H1 (cell line): ENCODE results near the gene BRD1. TPM values are rescaled to one million over a fixed set of nuclear protein-coding genes. Genes with fewer than 3 reads are reported as not detected.

Experiments
- CTCF ChIA-PET: fragments of 300-600 bp; sonication (Branson Sonifier 250); formaldehyde crosslinking; loops from one replicate; lab custom pipeline; 2021; ENCODE audit not compliant: partially characterized antibody; lab: Charles Lee
- POLR2A ChIA-PET: fragments of 300-600 bp; sonication (Branson Sonifier 250); formaldehyde crosslinking; loops from one replicate; lab custom pipeline; 2021; ENCODE audit warnings: inconsistent platforms; ENCODE audit not compliant: partially characterized antibody; lab: Charles Lee
- DNase-seq, 2 experiments: peaks; one replicate each; pipeline versions ENCODE4 v3.0.0 to v3.0.0-alpha.2; 2010 to 2022; ENCODE audit warnings: low spot score in 2 of 2, low read depth in 1 of 2, mixed read lengths in 1 of 2
- FAIRE-seq: peaks from 2 replicates; lab custom pipeline; 2011; peaks lifted over from hg19 to GRCh38; lab: Jason Lieb, UNC
- H2AFZ ChIP-seq: 2 replicates; pipeline ENCODE4 v1.8.1; 2012; ENCODE audit warnings: low read length, inconsistent platforms
- H2AK5ac ChIP-seq: 2 replicates; pipeline ENCODE4 v1.6.1; 2013; ENCODE audit warnings: low read depth, low read length
- H2BK120ac ChIP-seq: replicated peaks from 2 replicates; pipeline ENCODE3; 2013; ENCODE audit warnings: low read depth, low read length, inconsistent platforms
- H2BK12ac ChIP-seq: 2 replicates; pipeline ENCODE4 v1.6.1; 2013; ENCODE audit warnings: low read depth, low read length
- H2BK15ac ChIP-seq: 2 replicates; pipeline ENCODE4 v1.6.1; 2013; ENCODE audit warnings: low read length
- H2BK20ac ChIP-seq: 2 replicates; pipeline ENCODE4 v1.6.1; 2013; ENCODE audit warnings: low read length
- H2BK5ac ChIP-seq: 2 replicates; pipeline ENCODE4 v1.6.1; 2013; ENCODE audit warnings: low read depth, low read length
- H3K14ac ChIP-seq: 2 replicates; pipeline ENCODE4 v1.6.1; 2013; ENCODE audit warnings: inconsistent platforms; ENCODE audit not compliant: insufficient read length
- H3K18ac ChIP-seq: 2 replicates; pipeline ENCODE4 v1.6.1; 2013; ENCODE audit warnings: low read length; ENCODE audit errors: extremely low read depth
- H3K23ac ChIP-seq: 2 replicates; pipeline ENCODE4 v1.6.1; 2013; ENCODE audit warnings: inconsistent platforms; ENCODE audit not compliant: insufficient read length
- H3K23me2 ChIP-seq: 2 replicates; pipeline ENCODE4 v1.6.1; 2013; ENCODE audit warnings: low read depth, low read length
- H3K27ac ChIP-seq: 2 replicates; pipeline ENCODE4 v1.6.1; 2011; ENCODE audit warnings: low read depth, low read length, inconsistent platforms
- H3K27me3 ChIP-seq, 4 experiments: replicated peaks in 1 of 4; 1 replicate in 1 of 4; 2 replicates in 3 of 4; pipeline versions ENCODE4 v1.6.1 to v1.8.1; 2011 to 2013; ENCODE audit warnings: low read length in 3 of 4, mild to moderate bottlenecking in 3 of 4, inconsistent platforms in 2 of 4, mixed read lengths in 2 of 4, moderate library complexity in 1 of 4; ENCODE audit not compliant: control insufficient read depth in 3 of 4, insufficient read depth in 3 of 4; ENCODE audit errors: extremely low read depth in 1 of 4
- H3K36me3 ChIP-seq, 4 experiments: 2 replicates each; pipeline versions ENCODE4 v1.6.1 to v1.8.1; 2011 to 2013; ENCODE audit warnings: mild to moderate bottlenecking in 4 of 4, low read length in 3 of 4, moderate library complexity in 2 of 4, control low read depth in 1 of 4, inconsistent platforms in 1 of 4; ENCODE audit not compliant: insufficient read depth in 4 of 4, control insufficient read depth in 2 of 4
- H3K4ac ChIP-seq: replicated peaks from 2 replicates; pipeline ENCODE3; 2013; ENCODE audit warnings: low read length, low read depth, mixed read lengths, inconsistent platforms; ENCODE audit not compliant: insufficient read length
- H3K4me1 ChIP-seq, 4 experiments: replicated peaks in 1 of 4; 1 replicate in 1 of 4; 2 replicates in 3 of 4; pipeline versions ENCODE4 v1.6.1 to v1.8.1; 2011 to 2013; ENCODE audit warnings: low read length in 3 of 4, inconsistent platforms in 2 of 4, mixed read lengths in 1 of 4; ENCODE audit not compliant: insufficient read depth in 4 of 4, control insufficient read depth in 3 of 4
- H3K4me2 ChIP-seq, 2 experiments: 2 replicates each; pipeline versions ENCODE4 v1.6.1 to v1.8.1; 2011 to 2013; ENCODE audit warnings: low read depth in 2 of 2, low read length in 2 of 2, control low read depth in 1 of 2, inconsistent platforms in 1 of 2, mild to moderate bottlenecking in 1 of 2; ENCODE audit not compliant: insufficient read depth in 1 of 2
- H3K4me3 ChIP-seq, 4 experiments: fragments of 200-600, 300-600 bp in 1 of 4; sonication (generic), shearing (Covaris generic), sonication (Bioruptor Twin) in 1 of 4; 2 replicates each; pipeline versions ENCODE4 v1.5.1 to v1.8.1; 2011 to 2016; ENCODE audit warnings: low read length in 4 of 4, low read depth in 3 of 4, control low read depth in 2 of 4, inconsistent platforms in 2 of 4, mild to moderate bottlenecking in 2 of 4, mixed read lengths in 1 of 4, moderate library complexity in 1 of 4; ENCODE audit not compliant: insufficient read depth in 2 of 4; ENCODE audit errors: extremely low read depth in 1 of 4
- H3K56ac ChIP-seq: replicated peaks from 2 replicates; pipeline ENCODE3; 2013; ENCODE audit warnings: low read depth, mild to moderate bottlenecking, mixed read lengths, low read length, inconsistent platforms; ENCODE audit not compliant: insufficient read length
- H3K79me1 ChIP-seq: 2 replicates; pipeline ENCODE4 v1.6.1; 2013; ENCODE audit warnings: low read depth, low read length, control low read depth
- H3K79me2 ChIP-seq, 2 experiments: 2 replicates each; pipeline versions ENCODE4 v1.6.1 to v1.8.1; 2012 to 2013; ENCODE audit warnings: low read length in 2 of 2, mild to moderate bottlenecking in 2 of 2, inconsistent platforms in 1 of 2; ENCODE audit not compliant: insufficient read depth in 2 of 2, control insufficient read depth in 1 of 2
- H3K9ac ChIP-seq, 4 experiments: replicated peaks in 1 of 4; 1 replicate in 1 of 4; 2 replicates in 3 of 4; pipeline versions ENCODE4 v1.6.1 to v1.8.1; 2011 to 2013; ENCODE audit warnings: low read depth in 3 of 4, low read length in 3 of 4, control low read depth in 2 of 4, mild to moderate bottlenecking in 2 of 4, moderate library complexity in 2 of 4, inconsistent platforms in 1 of 4; ENCODE audit errors: extremely low read depth in 1 of 4
- H3K9me3 ChIP-seq, 2 experiments: 2 replicates each; pipeline versions ENCODE4 v1.6.1 to v1.8.1; 2012 to 2013; ENCODE audit warnings: mild to moderate bottlenecking in 2 of 2, moderate library complexity in 2 of 2, control low read depth in 1 of 2, inconsistent platforms in 1 of 2, low read depth in 1 of 2, low read length in 1 of 2, mixed read lengths in 1 of 2; ENCODE audit not compliant: insufficient read depth in 2 of 2
- H4K20me1 ChIP-seq, 2 experiments: replicated peaks in 1 of 2; 2 replicates each; pipeline versions ENCODE3 to v1.8.1; 2011 to 2013; ENCODE audit warnings: inconsistent platforms in 2 of 2, low read length in 2 of 2, mild to moderate bottlenecking in 1 of 2; ENCODE audit not compliant: insufficient read depth in 2 of 2, control insufficient read depth in 1 of 2
- H4K5ac ChIP-seq: 2 replicates; pipeline ENCODE4 v1.6.1; 2013; ENCODE audit warnings: low read length, low read depth, mixed read lengths, inconsistent platforms; ENCODE audit not compliant: insufficient read length
- H4K8ac ChIP-seq: 2 replicates; pipeline ENCODE4 v1.8.0; 2013; ENCODE audit warnings: mild to moderate bottlenecking, moderate library complexity, low read length, inconsistent platforms; ENCODE audit not compliant: insufficient read depth; ENCODE audit errors: extremely low read depth
- H4K91ac ChIP-seq: replicated peaks from 2 replicates; pipeline ENCODE3; 2013; ENCODE audit warnings: low read length, mixed read lengths, inconsistent platforms; ENCODE audit not compliant: insufficient read length
- ATF2 ChIP-seq: IDR thresholded peaks from 2 replicates; pipeline ENCODE4 v1.6.1; 2012; ENCODE audit warnings: low read length, inconsistent platforms
- CEBPB ChIP-seq: IDR thresholded peaks from 2 replicates; pipeline ENCODE4 v1.6.1; 2012; ENCODE audit warnings: low read depth, low read length
- CREB1 ChIP-seq: IDR thresholded peaks from 2 replicates; pipeline ENCODE4 v1.6.1; 2012; ENCODE audit warnings: inconsistent platforms
- GTF2F1 ChIP-seq: IDR thresholded peaks from 2 replicates; pipeline ENCODE4 v1.6.1; 2012; ENCODE audit warnings: low read depth, low read length, improper control_type of control experiment, borderline replicate concordance
- HDAC2 ChIP-seq, 2 experiments: fragments of 300-600 bp in 1 of 2; sonication (generic) in 1 of 2; IDR thresholded peaks; 2 replicates each; pipeline ENCODE4 v1.6.1; 2011 to 2012; ENCODE audit warnings: low read depth in 2 of 2, low read length in 2 of 2, mild to moderate bottlenecking in 2 of 2, moderate library complexity in 2 of 2, borderline replicate concordance in 1 of 2, inconsistent platforms in 1 of 2
- KDM1A ChIP-seq: fragments of 200-600, 300-600 bp; sonication (generic); IDR thresholded peaks from 2 replicates; pipeline ENCODE4 v1.7.1; 2016; ENCODE audit warnings: mild to moderate bottlenecking, low read length, borderline replicate concordance
- PHF8 ChIP-seq: fragments of 200-600 bp; sonication (generic); conservative IDR thresholded peaks from 2 replicates; pipeline ENCODE4 v1.7.1; 2012; ENCODE audit warnings: low read depth, mild to moderate bottlenecking, inconsistent platforms, low read length, moderate library complexity
- POU5F1 ChIP-seq: IDR thresholded peaks from 2 replicates; pipeline ENCODE4 v1.6.1; 2011; ENCODE audit warnings: low read depth, mild to moderate bottlenecking, low read length, moderate library complexity
- RBBP5 ChIP-seq: IDR thresholded peaks from 2 replicates; pipeline ENCODE4 v1.7.1; 2012; ENCODE audit warnings: low read depth, mild to moderate bottlenecking, inconsistent platforms, low read length, moderate library complexity, borderline replicate concordance
- SIN3A ChIP-seq, 2 experiments: IDR thresholded peaks in 1 of 2; conservative IDR thresholded peaks in 1 of 2; 2 replicates each; pipeline ENCODE4 v1.6.1; 2011 to 2012; ENCODE audit warnings: low read length in 2 of 2, improper control_type of control experiment in 1 of 2, low read depth in 1 of 2, mild to moderate bottlenecking in 1 of 2
- SP1 ChIP-seq: IDR thresholded peaks from 2 replicates; pipeline ENCODE4 v1.6.1; 2011; ENCODE audit warnings: low read depth, low read length
- TBP ChIP-seq: IDR thresholded peaks from 2 replicates; pipeline ENCODE4 v1.6.1; 2011; ENCODE audit warnings: low read depth, low read length, improper control_type of control experiment
- WGBS, 2 experiments: shearing (Covaris generic) in 1 of 2; methylation state at CpG; one replicate each; pipeline versions ENCODE4 v1.1.6 to v1.1.7; 2013 to 2015; ENCODE audit warnings: low lambda C conversion rate in 2 of 2, mixed read lengths in 2 of 2, inconsistent platforms in 1 of 2, low coverage in 1 of 2, missing lambda C conversion rate in 1 of 2; ENCODE audit not compliant: insufficient replicate concordance in 2 of 2, insufficient coverage in 1 of 2, insufficient read length in 1 of 2; ENCODE audit errors: extremely low coverage in 1 of 2, missing lambda C conversion rate in 1 of 2; 5-methylcytosine and 5-hydroxymethylcytosine counted together
- polyA plus RNA-seq, 7 experiments: library from polyadenylated mRNA; depleted of rRNA in 3 of 7; stranded (reverse) in 5 of 7; unstranded in 2 of 7; fragments of >200 nt in 5 of 7; fragments of 200-250 nt in 2 of 7; gene quantifications; 1 replicate in 5 of 7; 2 replicates in 1 of 7; 4 replicates in 1 of 7; pipeline versions ENCODE4 v1.2.1 to v1.2.3, GENCODE V29; 2011 to 2013; ENCODE audit warnings: missing spikeins in 2 of 7, mixed read lengths in 2 of 7
- total RNA-seq: library from RNA; stranded (reverse); fragmentation: NEBNext Ultra II Directional; extraction: Animal tissue kit (Norgen Biotek cat#: 25700); gene quantifications from 2 replicates; pipeline ENCODE4 v1.2.1, GENCODE V29; 2021

BRD1 gene
- total and polyA plus RNA-seq, 2 of the 8 experiments (the other 6 are each of a cell fraction or from before 2014, with no cell fraction given), result 6.8 to 34.0 TPM

- POLR2A ChIA-PET, result interaction anchor here (0.6 kb wide), 1 partner anchor 105 kb away, joined by 3 read pairs; no protein-coding TSS in a partner anchor
- H2BK12ac ChIP-seq, result no peak overlapping the region
- TF ChIP-seq KDM1A (no peak), RBBP5 (no peak), CREB1 (no peak), SP1 (no peak), GTF2F1 (no peak), HDAC2 (IDR thresholded peaks at IDR 0.05; ENCODE audit: borderline replicate concordance in 1 of 2, low read depth in 2 of 2, low read length in 2 of 2) (no peak), CEBPB (no peak), POU5F1 (no peak), TBP (no peak), PHF8 (no peak), SIN3A (conservative IDR thresholded peaks at IDR 0.05 in 1 of 2, IDR thresholded peaks at IDR 0.05 in 1 of 2; ENCODE audit: low read depth in 1 of 2, low read length in 2 of 2) (no peak), ATF2 (no peak)
These were observed 90.5 kb downstream of the BRD1 start for GRCh38 chr22:49737101-49737551.

More at GRCh38 chr22:49737101-49737551, 90.5 kb downstream of the BRD1 start:
- no peak for FAIRE-seq
- Histone ChIP-seq H2AK5ac (no peak overlapping the region), H3K79me1 (no peaks in the 10 kb centered on the region), H2BK5ac (no peak overlapping the region), H4K8ac (no peak overlapping the region), H3K14ac (no peak overlapping the region), H3K9ac (no peak overlapping the region), H3K27ac (no peak overlapping the region; the same call in 1 of the 2 replicates), H3K4me3 (no peak overlapping the region), H3K9me3 (peaks cover 14 to 16% of the 10 kb centered on the region in 2 experiments), H3K4ac (no peak overlapping the region), H2AFZ (no peak overlapping the region), H3K79me2 (no peaks in the 10 kb centered on the region), H3K27me3 (peaks cover 0 to 2% (median 0%) of the 10 kb centered on the region in 4 experiments; a peak in 2 of 7 replicates), H4K91ac (no peak overlapping the region), H3K23ac (no peak overlapping the region), H3K4me1 (no peaks in the 10 kb centered on the region), H4K20me1 (no peaks in the 10 kb centered on the region), H3K4me2 (no peak overlapping the region), H3K23me2 (no peaks in the 10 kb centered on the region), H2BK20ac (no peak overlapping the region), H2BK120ac (no peak overlapping the region), H4K5ac (no peak overlapping the region), H2BK15ac (no peak overlapping the region), H3K56ac (no peak overlapping the region), H3K36me3 (no peaks in the 10 kb centered on the region), H3K18ac (no peak overlapping the region)
- WGBS, 2 experiments, result 97% methylated on average over 10 of the region's 12 CpGs; no CpG with 5 or more reads in 1 of the 2 experiments
- no peak for DNase-seq
- CTCF ChIA-PET, result interaction anchor here (0.5 to 1.7 kb wide), 3 partner anchors 11 to 68 kb away, joined by 4 to 5 read pairs (median 4); no protein-coding TSS in a partner anchor
